GM23248 (cell line): Measurements from ENCODE around the gene STK32A. TPM values are rescaled to one million over a fixed set of nuclear protein-coding genes. Genes with fewer than 3 reads are reported as not detected.

Experiments
- DNase-seq: peaks from one replicate; pipeline ENCODE4 v3.0.0-alpha.2; 2015
- H2AFZ ChIP-seq: fragments of 200-600 bp; sonication (generic); 2 replicates; pipeline ENCODE4 v1.6.1; 2016; ENCODE audit warnings: antibody characterized with exemption
- H3F3A ChIP-seq: fragments of 200-600 bp; sonication (generic); 2 replicates; pipeline ENCODE4 v1.6.1; 2016; ENCODE audit warnings: mild to moderate bottlenecking, antibody characterized with exemption, mixed run types; ENCODE audit not compliant: insufficient read depth
- H3K27ac ChIP-seq: fragments of 200-600 bp; sonication (generic); 2 replicates; pipeline ENCODE4 v1.5.1; 2016; ENCODE audit warnings: mild to moderate bottlenecking
- H3K27me3 ChIP-seq: fragments of 200-600 bp; sonication (generic); replicated peaks from 2 replicates; pipeline ENCODE4 v1.6.1; 2016; ENCODE audit warnings: mild to moderate bottlenecking; ENCODE audit not compliant: insufficient read depth
- H3K36me3 ChIP-seq: fragments of 200-600 bp; sonication (generic); 2 replicates; pipeline ENCODE4 v1.6.1; 2016; ENCODE audit warnings: low read depth, mild to moderate bottlenecking
- H3K4me1 ChIP-seq: fragments of 200-600 bp; sonication (generic); 2 replicates; pipeline ENCODE4 v1.6.1; 2016; ENCODE audit warnings: mild to moderate bottlenecking; ENCODE audit not compliant: insufficient read depth
- H3K4me2 ChIP-seq: fragments of 200-600 bp; sonication (generic); one replicate; pipeline ENCODE4 v1.6.1; 2016; ENCODE audit warnings: mild to moderate bottlenecking; ENCODE audit not compliant: unreplicated experiment
- H3K4me3 ChIP-seq: fragments of 200-600 bp; sonication (generic); 2 replicates; pipeline ENCODE4 v1.5.1; 2016; ENCODE audit warnings: mild to moderate bottlenecking
- H3K79me2 ChIP-seq: fragments of 200-600 bp; sonication (generic); 2 replicates; pipeline ENCODE4 v1.6.1; 2016; ENCODE audit warnings: mild to moderate bottlenecking; ENCODE audit not compliant: insufficient read depth
- H3K9ac ChIP-seq: fragments of 200-600 bp; sonication (generic); 2 replicates; pipeline ENCODE4 v1.6.1; 2016; ENCODE audit warnings: mild to moderate bottlenecking
- H3K9me2 ChIP-seq: fragments of 200-600 bp; sonication (generic); 2 replicates; pipeline ENCODE4 v1.6.1; 2016; ENCODE audit warnings: mixed run types, mild to moderate bottlenecking, moderate library complexity; ENCODE audit not compliant: insufficient read depth
- H3K9me3 ChIP-seq: fragments of 200-600 bp; sonication (generic); one replicate; pipeline ENCODE4 v1.6.1; 2017; ENCODE audit warnings: low read depth
- H4K20me1 ChIP-seq: fragments of 200-600 bp; sonication (generic); 2 replicates; pipeline ENCODE4 v1.6.0; 2016; ENCODE audit not compliant: insufficient read depth
- EZH2 ChIP-seq: fragments of 200-600 bp; sonication (generic); IDR thresholded peaks from 2 replicates; pipeline ENCODE4 v1.6.1; 2018; ENCODE audit warnings: antibody characterized with exemption, mild to moderate bottlenecking; ENCODE audit not compliant: insufficient read depth, poor library complexity, severe bottlenecking
- EZH2phosphoT487 ChIP-seq: fragments of 200-600 bp; sonication (generic); IDR thresholded peaks from 2 replicates; pipeline ENCODE4 v1.6.1; 2018; ENCODE audit warnings: antibody characterized with exemption, moderate library complexity, mild to moderate bottlenecking, low read depth; ENCODE audit not compliant: insufficient read depth
- WGBS, 2 experiments: methylation state at CpG; one replicate each; pipeline ENCODE4 v1.1.6; 2015 to 2017; ENCODE audit warnings: low lambda C conversion rate in 2 of 2, low coverage in 1 of 2; ENCODE audit errors: missing lambda C conversion rate in 2 of 2; 5-methylcytosine and 5-hydroxymethylcytosine counted together
- in situ Hi-C: fragments of 300-500 bp; cut with MboI; formaldehyde crosslinking; loops from 2 replicates; pipeline ENCODE4 v1.15.0; 2020
- polyA plus RNA-seq: library from polyadenylated mRNA; unstranded; fragments of >200 nt; fragmentation: Nextera tagmentation; extraction: Ambion mirVana; gene quantifications from 2 replicates; pipeline ENCODE4 v1.2.1, GENCODE V29; 2016
- total RNA-seq: library from RNA; depleted of rRNA; stranded (reverse); fragments of >200 nt; shearing (Covaris generic); gene quantifications from 2 replicates; pipeline ENCODE4 v1.2.3, GENCODE V29; 2014

STK32A gene
- total and polyA plus RNA-seq, 2 experiments from 2014 or later: 1.3 to 1.5 TPM

DNA sequence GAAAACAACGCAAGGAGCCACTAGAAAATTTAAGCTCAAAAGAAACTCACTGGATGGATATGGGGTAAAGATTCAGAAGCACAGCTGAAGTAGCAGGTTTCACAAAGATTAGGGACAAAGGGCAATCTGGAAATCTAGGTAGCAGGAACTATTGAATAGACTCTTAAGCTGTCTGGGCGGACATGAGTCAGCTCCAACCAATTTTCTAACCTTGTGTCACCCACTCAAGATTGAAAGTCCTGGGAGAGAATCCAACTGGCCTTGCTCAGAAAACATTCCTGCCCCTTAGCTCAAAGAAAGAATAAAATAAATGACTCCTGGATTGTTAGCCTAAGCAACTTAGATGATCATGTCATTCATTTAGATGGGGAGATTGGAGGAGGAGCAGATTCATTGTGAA, 69.2 kb downstream of the STK32A start:
- Histone ChIP-seq H3K9me3 (no peaks in the 10 kb centered on the region), H2AFZ (no peak overlapping the region), H3K9me2 (no peaks in the 10 kb centered on the region; the same call in 1 of the 2 replicates), H3K36me3 (no peaks in the 10 kb centered on the region), H3F3A (peaks cover 18% of the 10 kb centered on the region), H3K27ac (peak overlapping the region; percentile 24; the same call in 1 of the 2 replicates), H3K79me2 (no peaks in the 10 kb centered on the region), H3K4me3 (no peak overlapping the region), H3K9ac (no peak overlapping the region), H3K27me3 (no peaks in the 10 kb centered on the region), H4K20me1 (no peaks in the 10 kb centered on the region), H3K4me2 (peak overlapping the region; percentile 36), H3K4me1 (peaks cover 17% of the 10 kb centered on the region)
- peak; percentile 89 for DNase-seq
- no peak for TF ChIP-seq EZH2
- no peak for TF ChIP-seq EZH2phosphoT487
- 44 to 45% methylated on average over 2 of the region's 2 CpGs for WGBS, 2 experiments
- in situ Hi-C loops: no loop called here

- no peaks in the 10 kb centered on the region for H3K36me3 ChIP-seq
- H3K4me2 ChIP-seq: no peak overlapping the region
- in situ Hi-C loops: no loop called here
- H4K20me1 ChIP-seq: no peaks in the 10 kb centered on the region
- no peak overlapping the region for H3K4me3 ChIP-seq
- H3K4me1 ChIP-seq: peaks cover 20% of the 10 kb centered on the region
- no peak overlapping the region for H3K9ac ChIP-seq
- no peaks in the 10 kb centered on the region for H3K27me3 ChIP-seq
- no peaks in the 10 kb centered on the region; the same call in 1 of the 2 replicates for H3K9me2 ChIP-seq
- WGBS, 2 experiments: 89% methylated on average over 9 of the region's 9 CpGs
- peaks cover 18% of the 10 kb centered on the region for H3F3A ChIP-seq
- no peaks in the 10 kb centered on the region for H3K9me3 ChIP-seq
- no peak for TF ChIP-seq EZH2phosphoT487
- no peak for TF ChIP-seq EZH2
- H2AFZ ChIP-seq: no peak overlapping the region
- no peaks in the 10 kb centered on the region for H3K79me2 ChIP-seq
- DNase-seq: no peak
- no peak overlapping the region for H3K27ac ChIP-seq
Observed at GRCh38 chr5:147305147-147305546, 70.3 kb downstream of the STK32A start.

- DNase-seq: no peak
- Histone ChIP-seq H3K9ac (no peak overlapping the region), H3K4me3 (no peak overlapping the region), H3K36me3 (no peaks in the 10 kb centered on the region), H3K4me2 (no peak overlapping the region), H3K9me3 (no peaks in the 10 kb centered on the region), H3K4me1 (peaks cover 25% of the 10 kb centered on the region), H3K27me3 (no peaks in the 10 kb centered on the region), H4K20me1 (no peaks in the 10 kb centered on the region), H3K79me2 (no peaks in the 10 kb centered on the region), H3K27ac (no peak overlapping the region), H3K9me2 (no peaks in the 10 kb centered on the region; the same call in 1 of the 2 replicates), H3F3A (peaks cover 18% of the 10 kb centered on the region), H2AFZ (no peak overlapping the region)
- TF ChIP-seq EZH2 (no peak), EZH2phosphoT487 (no peak)
- in situ Hi-C loops: no loop called here
Observed at GRCh38 chr5:147306351-147306750, 71.5 kb downstream of the STK32A start.

DNA sequence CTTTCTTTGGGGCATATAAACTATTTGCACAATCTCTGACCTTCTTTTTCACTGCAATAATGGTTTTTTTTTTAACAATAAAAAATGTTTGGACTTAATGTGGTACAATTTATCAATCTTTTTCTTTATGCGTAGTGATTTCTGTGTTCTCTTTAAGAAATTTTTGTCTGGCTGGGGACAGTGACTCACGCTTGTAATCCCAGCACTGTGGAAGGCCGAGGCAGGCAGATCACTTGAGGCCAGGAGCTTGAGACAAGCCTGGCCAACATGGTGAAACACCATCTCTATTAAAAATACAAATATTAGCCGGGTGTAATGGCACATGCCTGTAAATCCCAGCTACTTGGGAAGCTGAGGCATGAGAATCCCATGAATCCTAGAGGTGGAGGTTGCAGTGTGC, 72.3 kb downstream of the STK32A start:
- no peak overlapping the region for H3K27ac ChIP-seq
- in situ Hi-C loops: no loop called here

DNA sequence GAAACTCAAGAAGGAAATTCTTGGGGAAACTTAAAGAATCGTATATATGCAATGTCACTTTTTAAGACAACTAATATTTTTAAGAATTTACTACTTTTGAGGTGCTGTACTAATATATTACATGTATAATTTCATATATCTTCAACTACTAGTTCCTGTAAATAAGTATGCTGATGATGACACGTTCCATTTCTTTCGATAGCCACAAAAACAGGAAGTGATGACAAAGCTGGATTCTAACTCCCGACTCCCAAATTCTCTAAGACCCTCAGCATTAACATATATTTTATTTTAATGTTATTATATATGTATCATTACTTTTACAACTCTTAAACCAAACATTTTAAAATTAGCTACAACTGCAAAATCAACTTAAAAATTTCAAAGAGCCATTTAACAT, 74.8 kb downstream of the STK32A start:
- H3K9me3 ChIP-seq: no peaks in the 10 kb centered on the region
- no peak overlapping the region for H3K4me2 ChIP-seq
- no peaks in the 10 kb centered on the region for H4K20me1 ChIP-seq
- in situ Hi-C loops: no loop called here
- TF ChIP-seq EZH2: no peak
- no peak for TF ChIP-seq EZH2phosphoT487
- H3K36me3 ChIP-seq: no peaks in the 10 kb centered on the region
- DNase-seq: no peak
- peaks cover 8% of the 10 kb centered on the region for H3K4me1 ChIP-seq
- WGBS, 2 experiments: 55 to 61% methylated on average over 4 of the region's 4 CpGs
- no peaks in the 10 kb centered on the region for H3K27me3 ChIP-seq
- no peak overlapping the region for H3K27ac ChIP-seq
- H3K9ac ChIP-seq: no peak overlapping the region
- no peaks in the 10 kb centered on the region for H3K79me2 ChIP-seq
- no peak overlapping the region for H2AFZ ChIP-seq
- no peaks in the 10 kb centered on the region; the same call in 1 of the 2 replicates for H3K9me2 ChIP-seq
- no peak overlapping the region for H3K4me3 ChIP-seq
- H3F3A ChIP-seq: no peaks in the 10 kb centered on the region

More for the DNA sequence above, 72.3 kb downstream of the STK32A start:
- H3K27me3 ChIP-seq: no peaks in the 10 kb centered on the region
- no peaks in the 10 kb centered on the region for H3K79me2 ChIP-seq
- no peak for TF ChIP-seq EZH2phosphoT487
- TF ChIP-seq EZH2: no peak
- 38 to 45% methylated on average over 4 of the region's 4 CpGs for WGBS, 2 experiments
- H3K9me2 ChIP-seq: no peaks in the 10 kb centered on the region; the same call in 1 of the 2 replicates
- peaks cover 25% of the 10 kb centered on the region for H3K4me1 ChIP-seq
- no peaks in the 10 kb centered on the region for H3K36me3 ChIP-seq
- H3K9ac ChIP-seq: no peak overlapping the region
- H3F3A ChIP-seq: peaks cover 18% of the 10 kb centered on the region
- H2AFZ ChIP-seq: no peak overlapping the region
- no peaks in the 10 kb centered on the region for H4K20me1 ChIP-seq
- no peak overlapping the region for H3K4me3 ChIP-seq
- DNase-seq: peak; percentile 22
- no peak overlapping the region for H3K4me2 ChIP-seq
- no peaks in the 10 kb centered on the region for H3K9me3 ChIP-seq
